NT2/D1 (cell line): ENCODE measurements around the gene KCNQ1OT1.

Experiments used
- SUZ12 ChIP-seq: IDR thresholded peaks from 2 replicates; pipeline ENCODE4 v1.6.1; 2011; ENCODE audit not compliant: insufficient read length, insufficient read depth; ENCODE audit errors: extremely low read depth
- ZNF274 ChIP-seq: IDR thresholded peaks from 2 replicates; pipeline ENCODE4 v1.6.1; 2011; ENCODE audit warnings: mild to moderate bottlenecking, low read depth, low read length

GRCh38 chr11:2576111-2576510 lies 123.7 kb downstream of the KCNQ1OT1 start:
- TF ChIP-seq ZNF274, result no peak
- no peak for TF ChIP-seq SUZ12
